Measurements from ENCODE around the gene IER5.

DNA sequence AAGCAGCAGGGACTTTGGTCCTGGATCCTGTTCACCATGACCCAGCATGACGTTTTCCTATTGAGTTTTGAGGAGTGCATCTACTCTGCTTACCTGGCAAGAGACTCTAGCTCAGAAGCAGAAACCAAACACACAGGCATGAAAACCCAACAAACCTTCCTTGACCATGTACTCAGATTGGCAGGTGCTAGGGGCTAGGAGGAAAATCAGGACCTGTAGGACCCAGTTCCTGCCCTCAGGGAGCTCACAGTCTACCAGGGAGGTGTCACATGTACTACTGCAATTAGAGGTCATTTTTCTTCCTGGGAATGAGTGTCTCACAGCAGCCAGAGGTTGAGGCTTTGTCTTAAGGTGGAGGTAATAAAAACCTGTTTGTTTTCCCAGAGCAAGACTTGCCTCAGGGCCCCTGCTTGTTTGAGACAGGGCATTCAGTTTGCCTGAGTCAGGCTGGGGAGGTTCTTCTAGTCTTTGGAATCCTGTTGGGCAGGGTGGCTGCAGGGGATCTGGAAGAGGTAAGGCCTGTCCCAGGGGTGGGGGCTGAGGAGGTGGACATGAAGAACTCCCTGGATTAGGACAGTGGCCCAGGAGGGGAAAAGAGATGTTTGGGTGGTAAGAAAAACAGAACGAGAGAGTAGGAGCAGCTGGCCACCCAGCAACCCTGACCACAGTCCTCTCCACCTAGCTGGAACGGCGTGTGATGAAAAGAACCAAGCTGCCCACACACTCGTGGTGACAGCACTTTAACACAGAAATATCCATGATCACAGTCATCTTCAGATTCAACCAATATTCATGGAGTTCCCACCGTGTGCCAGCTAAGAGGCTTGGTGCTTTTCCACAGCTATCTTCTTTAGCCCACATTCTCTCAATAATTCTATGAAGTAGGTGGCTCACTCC lies 30.8 kb downstream of the IER5 start:
- TF ChIP-seq, protein P1, sequence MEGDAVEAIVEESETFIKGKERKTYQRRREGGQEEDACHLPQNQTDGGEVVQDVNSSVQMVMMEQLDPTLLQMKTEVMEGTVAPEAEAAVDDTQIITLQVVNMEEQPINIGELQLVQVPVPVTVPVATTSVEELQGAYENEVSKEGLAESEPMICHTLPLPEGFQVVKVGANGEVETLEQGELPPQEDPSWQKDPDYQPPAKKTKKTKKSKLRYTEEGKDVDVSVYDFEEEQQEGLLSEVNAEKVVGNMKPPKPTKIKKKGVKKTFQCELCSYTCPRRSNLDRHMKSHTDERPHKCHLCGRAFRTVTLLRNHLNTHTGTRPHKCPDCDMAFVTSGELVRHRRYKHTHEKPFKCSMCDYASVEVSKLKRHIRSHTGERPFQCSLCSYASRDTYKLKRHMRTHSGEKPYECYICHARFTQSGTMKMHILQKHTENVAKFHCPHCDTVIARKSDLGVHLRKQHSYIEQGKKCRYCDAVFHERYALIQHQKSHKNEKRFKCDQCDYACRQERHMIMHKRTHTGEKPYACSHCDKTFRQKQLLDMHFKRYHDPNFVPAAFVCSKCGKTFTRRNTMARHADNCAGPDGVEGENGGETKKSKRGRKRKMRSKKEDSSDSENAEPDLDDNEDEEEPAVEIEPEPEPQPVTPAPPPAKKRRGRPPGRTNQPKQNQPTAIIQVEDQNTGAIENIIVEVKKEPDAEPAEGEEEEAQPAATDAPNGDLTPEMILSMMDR (IDR thresholded peaks at IDR 0.05), result no peak
- TF ChIP-seq POLR2A (IDR thresholded peaks at IDR 0.05), result no peak

Measured in thyroid gland (tissue), 4 donors.